ENCODE results near the gene TCF12.
"Not testable (repeated sequence)": the region's sequence is repeated elsewhere in the genome, so short reads cannot be mapped to it uniquely, and the experiment has no call there.

Gene TCF12

GRCh38 chr15:56980473-56980872 lies 62.0 kb downstream of the TCF12 start:
- no peak for DNase-seq

- no peak for DNase-seq
Measured at GRCh38 chr15:56981160-56981559, 62.7 kb downstream of the TCF12 start.

GRCh38 chr15:56982987-56983386 lies 64.5 kb downstream of the TCF12 start:
- DNase-seq = no peak

GRCh38 chr15:56984681-56985481 lies 66.4 kb downstream of the TCF12 start:
- DNase-seq = no peak

GRCh38 chr15:56985856-56986255 lies 67.4 kb downstream of the TCF12 start:
- DNase-seq = no peak

- no peak for DNase-seq
Measured at GRCh38 chr15:56987286-56987685, 68.8 kb downstream of the TCF12 start.

- DNase-seq = no peak
Measured at GRCh38 chr15:56988219-56988618, 69.8 kb downstream of the TCF12 start.

GRCh38 chr15:56989411-56989924 lies 71.0 kb downstream of the TCF12 start:
- no peak for DNase-seq

- DNase-seq = no peak
Measured at GRCh38 chr15:56991017-56991416, 72.6 kb downstream of the TCF12 start.

GRCh38 chr15:56992725-56993124 lies 74.3 kb downstream of the TCF12 start:
- no peak for DNase-seq

- DNase-seq = no peak
Measured at GRCh38 chr15:56994280-56994679, 75.8 kb downstream of the TCF12 start.

- DNase-seq = no peak
Measured at GRCh38 chr15:56996093-56996492, 77.6 kb downstream of the TCF12 start.

GRCh38 chr15:56996746-56997470 lies 78.5 kb downstream of the TCF12 start:
- no peak for DNase-seq

- DNase-seq = no peak
Measured at GRCh38 chr15:57003418-57003817, 85.0 kb downstream of the TCF12 start.

- DNase-seq = no peak
Measured at GRCh38 chr15:57005244-57005643, 86.8 kb downstream of the TCF12 start.

GRCh38 chr15:57007797-57008196 lies 89.4 kb downstream of the TCF12 start:
- DNase-seq = not testable (repeated sequence)

- no peak for DNase-seq
Measured at GRCh38 chr15:57010724-57011123, 92.3 kb downstream of the TCF12 start.

- DNase-seq = no peak
Measured at GRCh38 chr15:57012556-57012955, 94.1 kb downstream of the TCF12 start.

- DNase-seq = not testable (repeated sequence)
Measured at GRCh38 chr15:57014896-57015295, 96.5 kb downstream of the TCF12 start.

- DNase-seq = no peak
Measured at GRCh38 chr15:57015360-57015759, 96.9 kb downstream of the TCF12 start.

- no peak for DNase-seq
Measured at GRCh38 chr15:57015897-57016296, 97.5 kb downstream of the TCF12 start.

GRCh38 chr15:57017024-57017423 lies 98.6 kb downstream of the TCF12 start:
- DNase-seq = no peak

- no peak for DNase-seq
Measured at GRCh38 chr15:57018151-57018550, 99.7 kb downstream of the TCF12 start.

- no peak for DNase-seq
Measured at GRCh38 chr15:57019496-57020160, 101.2 kb downstream of the TCF12 start.
